Measurements from ENCODE around the gene OPN1MW.
"Not testable (repeated sequence)": the region's sequence is repeated elsewhere in the genome, so short reads cannot be mapped to it uniquely, and the experiment has no call there.

The OPN1MW gene

DNA sequence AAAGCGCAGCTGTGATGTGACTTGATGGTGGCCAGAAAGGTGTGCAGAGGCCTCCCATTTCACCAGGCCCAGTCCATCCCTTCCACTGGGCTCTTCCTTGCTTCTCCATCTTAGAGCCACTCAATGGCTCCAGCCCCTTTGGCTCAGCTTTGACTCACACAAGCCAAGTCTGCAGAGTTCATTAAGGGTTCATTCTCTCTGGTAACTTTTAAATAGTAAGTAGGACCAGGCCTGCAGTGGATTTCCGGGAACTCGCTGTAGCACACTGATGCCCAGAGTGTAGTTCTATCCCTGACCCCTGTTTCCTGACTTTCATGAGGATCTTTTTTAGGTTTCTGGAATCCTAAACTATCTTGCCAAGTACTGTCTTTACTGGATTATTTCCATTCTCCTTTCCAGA is 49.0 kb downstream of the OPN1MW start:
- H3K36me3 Mint-ChIP-seq (ENCODE audit: insufficient read depth); ATAC-seq (replicated peaks); H3K27ac Mint-ChIP-seq; H3K9me3 Mint-ChIP-seq; DNase-seq; H3K4me1 Mint-ChIP-seq (ENCODE audit: low read depth in 2 of 2); H3K27me3 Mint-ChIP-seq; H3K4me3 Mint-ChIP-seq: not testable (repeated sequence)

DNA sequence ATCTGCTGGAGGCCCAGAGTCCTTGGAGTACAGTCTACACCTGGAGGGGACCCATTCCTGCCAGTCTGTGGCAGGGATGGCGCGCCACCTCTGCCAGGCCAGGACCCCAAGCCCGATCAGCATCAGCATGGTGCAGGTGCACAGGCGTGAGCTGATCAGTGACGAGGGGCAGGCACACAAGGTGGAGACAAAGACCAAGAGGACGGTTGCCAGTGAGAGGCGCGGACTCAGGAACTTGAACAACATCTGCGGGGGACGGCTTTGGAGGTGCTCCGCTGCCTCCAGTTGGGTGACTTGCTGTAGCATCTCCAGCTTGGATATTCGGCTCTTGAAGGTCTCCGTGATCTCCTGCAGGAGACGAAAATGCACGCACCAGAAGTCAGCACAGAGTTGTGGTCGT is 51.2 kb downstream of the OPN1MW start:
- H3K27me3 Mint-ChIP-seq; H3K4me3 Mint-ChIP-seq; DNase-seq; H3K36me3 Mint-ChIP-seq (ENCODE audit: insufficient read depth); ATAC-seq (replicated peaks); H3K4me1 Mint-ChIP-seq (ENCODE audit: low read depth in 2 of 2); H3K27ac Mint-ChIP-seq; H3K9me3 Mint-ChIP-seq: not testable (repeated sequence)

DNA sequence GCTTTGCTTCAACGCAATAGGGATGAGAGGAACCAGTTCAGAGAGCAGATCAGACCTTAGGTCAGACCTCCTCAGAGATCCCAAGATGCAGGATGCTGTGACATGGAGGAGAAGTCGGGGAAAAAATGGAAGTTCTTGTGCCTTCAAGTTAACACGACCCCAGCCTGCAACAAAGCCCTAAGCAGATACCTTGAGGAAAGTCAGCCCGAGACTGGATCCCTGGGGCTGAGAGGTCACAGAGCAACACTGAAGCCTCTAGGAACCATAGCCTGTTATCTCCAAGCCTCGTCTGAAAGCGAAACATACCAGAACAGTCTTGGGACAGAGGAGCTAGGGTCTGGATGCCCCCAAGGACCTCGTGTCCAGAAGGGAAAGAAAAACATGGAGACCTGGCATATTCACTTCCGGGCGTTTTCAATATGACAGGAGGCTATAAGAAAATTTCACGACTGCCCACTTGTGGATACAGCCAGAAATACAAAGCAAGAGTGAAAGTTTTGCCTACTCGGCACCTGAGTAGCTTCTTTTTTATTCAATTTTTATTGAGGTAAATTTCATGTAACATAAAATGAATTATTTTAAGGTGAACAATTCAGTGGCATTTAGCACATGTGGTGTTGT is 56.7 kb downstream of the OPN1MW start:
- ATAC-seq (replicated peaks); H3K27me3 Mint-ChIP-seq; DNase-seq; H3K36me3 Mint-ChIP-seq (ENCODE audit: insufficient read depth); H3K9me3 Mint-ChIP-seq; H3K27ac Mint-ChIP-seq; H3K4me3 Mint-ChIP-seq; H3K4me1 Mint-ChIP-seq (ENCODE audit: low read depth in 2 of 2): not testable (repeated sequence)

DNA sequence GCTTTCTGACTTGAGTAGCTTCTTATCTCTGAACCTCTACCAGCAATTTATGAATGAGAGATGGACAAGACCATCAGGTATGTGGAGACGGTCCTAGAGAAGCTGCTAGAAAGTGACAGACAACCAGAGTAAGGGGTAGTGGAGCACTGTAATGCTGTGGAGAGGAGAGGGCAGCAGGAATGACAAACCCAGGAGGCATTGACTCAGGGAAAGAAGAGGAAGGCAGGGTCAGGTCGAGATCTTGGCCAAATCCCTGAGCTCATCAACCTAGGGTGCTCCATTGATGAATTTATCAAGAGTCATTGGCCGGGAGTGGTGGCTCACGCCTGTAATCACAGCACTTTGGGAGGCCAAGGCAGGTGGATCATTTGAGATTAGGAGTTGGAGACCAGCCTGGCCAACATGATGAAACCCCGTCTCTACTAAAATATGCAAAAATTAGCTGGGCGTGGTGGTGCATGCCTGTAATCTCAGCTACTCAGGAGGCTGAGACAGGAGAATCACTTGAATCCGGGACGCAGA is 57.6 kb downstream of the OPN1MW start:
- not testable (repeated sequence) for ATAC-seq (replicated peaks); DNase-seq; H3K4me1 Mint-ChIP-seq (ENCODE audit: low read depth in 2 of 2); H3K36me3 Mint-ChIP-seq (ENCODE audit: insufficient read depth); H3K27me3 Mint-ChIP-seq; H3K9me3 Mint-ChIP-seq
- peak overlapping the region in 1 of 2 donors; percentile 60 for H3K4me3 Mint-ChIP-seq
- peak overlapping the region in 1 of 2 donors; percentile 80 for H3K27ac Mint-ChIP-seq
